ENCODE data around the gene NSUN2. TPM values are rescaled to one million over a fixed set of nuclear protein-coding genes. Genes with fewer than 3 reads are reported as not detected.

The NSUN2 gene
- total and polyA plus RNA-seq, 9 donors = 33.5 to 52.1 (median 39.3) TPM

GRCh38 chr5:6660688-6661087, 27.8 kb upstream of the NSUN2 start:
- Histone ChIP-seq H3K4me1 (ENCODE audit: insufficient read depth) (no peaks in the 10 kb centered on the region), H3K27ac (no peak overlapping the region), H3K4me3 (no peak overlapping the region), H3K36me3 (no peaks in the 10 kb centered on the region), H3K9me3 (peaks cover 0 to 4% of the 10 kb centered on the region in 2 donors), H3K27me3 (no peaks in the 10 kb centered on the region)
- 96 to 97% (median 96%) methylated on average over 3 of the region's 3 CpGs for WGBS, 3 donors
- TF ChIP-seq, protein P1, sequence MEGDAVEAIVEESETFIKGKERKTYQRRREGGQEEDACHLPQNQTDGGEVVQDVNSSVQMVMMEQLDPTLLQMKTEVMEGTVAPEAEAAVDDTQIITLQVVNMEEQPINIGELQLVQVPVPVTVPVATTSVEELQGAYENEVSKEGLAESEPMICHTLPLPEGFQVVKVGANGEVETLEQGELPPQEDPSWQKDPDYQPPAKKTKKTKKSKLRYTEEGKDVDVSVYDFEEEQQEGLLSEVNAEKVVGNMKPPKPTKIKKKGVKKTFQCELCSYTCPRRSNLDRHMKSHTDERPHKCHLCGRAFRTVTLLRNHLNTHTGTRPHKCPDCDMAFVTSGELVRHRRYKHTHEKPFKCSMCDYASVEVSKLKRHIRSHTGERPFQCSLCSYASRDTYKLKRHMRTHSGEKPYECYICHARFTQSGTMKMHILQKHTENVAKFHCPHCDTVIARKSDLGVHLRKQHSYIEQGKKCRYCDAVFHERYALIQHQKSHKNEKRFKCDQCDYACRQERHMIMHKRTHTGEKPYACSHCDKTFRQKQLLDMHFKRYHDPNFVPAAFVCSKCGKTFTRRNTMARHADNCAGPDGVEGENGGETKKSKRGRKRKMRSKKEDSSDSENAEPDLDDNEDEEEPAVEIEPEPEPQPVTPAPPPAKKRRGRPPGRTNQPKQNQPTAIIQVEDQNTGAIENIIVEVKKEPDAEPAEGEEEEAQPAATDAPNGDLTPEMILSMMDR (IDR thresholded peaks at IDR 0.05) = no peak
- no peak for TF ChIP-seq POLR2A (IDR thresholded peaks at IDR 0.05)
- TF ChIP-seq EP300 (IDR thresholded peaks at IDR 0.05) = no peak
- DNase-seq = no peak
- intact Hi-C loops (cut with DNase I) = no loop called here

DNA sequence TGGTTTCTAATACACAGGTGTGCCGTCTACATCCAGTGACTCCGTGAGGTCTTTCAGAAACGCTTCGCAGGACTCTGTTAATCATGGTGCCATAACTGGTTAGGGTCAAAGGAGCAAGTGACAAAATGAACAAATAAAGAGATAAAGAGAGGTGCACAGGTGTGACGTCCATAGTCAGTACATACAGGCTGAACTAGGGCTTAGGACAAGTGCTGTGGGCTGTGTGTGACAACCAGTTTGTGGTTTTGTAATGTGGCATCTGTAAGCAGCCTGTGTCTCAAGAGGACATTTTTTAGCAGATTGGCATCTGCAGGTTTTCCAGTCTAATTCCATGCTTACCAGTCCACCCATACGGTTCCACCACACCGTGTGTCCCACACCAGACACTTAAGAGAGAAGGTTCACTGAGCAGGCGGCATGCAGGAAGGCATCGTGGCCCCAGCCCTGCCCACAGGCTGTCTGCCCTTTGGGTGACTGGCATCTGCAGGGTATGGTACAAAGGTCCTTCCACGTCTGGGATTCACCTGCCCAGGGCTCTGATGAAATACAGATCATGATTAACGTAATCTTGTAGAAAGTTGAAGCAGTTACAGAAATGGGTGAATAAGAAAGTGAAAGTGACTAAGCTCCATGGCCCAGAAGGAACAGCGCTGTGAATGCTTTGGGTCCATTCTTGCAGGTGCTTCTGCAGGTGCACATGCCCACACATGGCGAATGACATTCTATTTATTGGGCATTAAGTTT, 27.3 kb upstream of the NSUN2 start:
- Histone ChIP-seq H3K4me3 (no peak overlapping the region), H3K4me1 (ENCODE audit: insufficient read depth) (no peaks in the 10 kb centered on the region), H3K27ac (no peak overlapping the region), H3K9me3 (peaks cover 0 to 4% of the 10 kb centered on the region in 2 donors), H3K27me3 (no peaks in the 10 kb centered on the region), H3K36me3 (no peaks in the 10 kb centered on the region)
- no peak for DNase-seq
- WGBS, 3 donors = 94 to 98% (median 96%) methylated on average over 13 of the region's 13 CpGs
- intact Hi-C loops (cut with DNase I) = loop anchor here in 1 of 4 donors (5.0 kb wide), 1 partner anchor 912 kb away; no protein-coding TSS in a partner anchor
- no peak for TF ChIP-seq EP300 (IDR thresholded peaks at IDR 0.05)
- TF ChIP-seq, protein P1 (IDR thresholded peaks at IDR 0.05) = no peak
- no peak for TF ChIP-seq POLR2A (IDR thresholded peaks at IDR 0.05)

DNA sequence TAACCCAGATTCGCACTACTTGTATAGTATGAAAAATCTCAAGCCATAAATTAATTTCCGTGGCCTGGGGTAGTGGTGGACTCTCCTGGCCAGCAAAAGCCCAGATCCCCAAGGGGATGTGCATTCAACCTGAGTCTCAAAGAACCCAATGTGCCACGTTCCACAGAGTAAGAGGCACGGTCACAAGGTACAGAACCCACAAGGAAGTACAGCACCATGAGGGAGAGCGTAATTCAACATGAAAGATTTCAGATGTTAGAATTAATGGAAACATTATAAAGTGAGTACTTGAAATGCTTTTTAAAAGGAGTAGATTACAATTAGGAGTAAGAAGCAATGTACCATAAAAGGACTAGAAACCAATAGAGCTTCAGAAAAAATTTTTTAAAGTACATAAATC, 23.8 kb upstream of the NSUN2 start:
- DNase-seq = no peak
- H3K27me3 ChIP-seq = no peaks in the 10 kb centered on the region
- WGBS, 3 donors = 96 to 99% (median 98%) methylated on average over 5 of the region's 5 CpGs
- no peak overlapping the region for H3K27ac ChIP-seq
- intact Hi-C loops (cut with DNase I) = loop anchor here in 1 of 4 donors (5.0 kb wide), 1 partner anchor 916 kb away; no protein-coding TSS in a partner anchor
- H3K4me3 ChIP-seq = no peak overlapping the region
- no peak for TF ChIP-seq EP300 (IDR thresholded peaks at IDR 0.05)
- TF ChIP-seq, protein P1 (IDR thresholded peaks at IDR 0.05) = no peak
- H3K9me3 ChIP-seq = peaks cover 0 to 4% of the 10 kb centered on the region in 2 donors
- no peaks in the 10 kb centered on the region for H3K36me3 ChIP-seq
- H3K4me1 ChIP-seq (ENCODE audit: insufficient read depth) = no peaks in the 10 kb centered on the region

DNA sequence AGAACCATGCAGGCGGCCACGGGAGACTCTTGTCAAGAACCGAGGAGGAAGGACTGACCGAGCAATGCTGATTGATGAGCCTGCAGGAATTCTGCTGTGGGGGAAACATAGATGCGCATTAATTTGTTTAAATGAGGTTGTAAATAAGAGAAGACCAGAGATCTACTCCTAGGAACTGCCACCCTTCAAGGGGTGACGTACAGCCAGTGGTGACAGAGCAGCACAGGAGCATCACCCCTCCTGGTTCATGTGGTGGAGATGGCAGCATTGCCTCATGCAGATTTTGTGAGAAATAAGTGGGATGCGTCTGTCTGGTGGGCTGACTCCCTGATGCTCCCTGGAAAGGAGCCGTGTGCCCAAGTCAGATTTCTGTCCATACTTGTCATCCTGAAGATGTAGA, 22.6 kb upstream of the NSUN2 start:
- H3K9me3 ChIP-seq = peaks cover 0 to 4% of the 10 kb centered on the region in 2 donors
- no peaks in the 10 kb centered on the region for H3K36me3 ChIP-seq
- no peaks in the 10 kb centered on the region for H3K27me3 ChIP-seq
- no peak overlapping the region for H3K4me3 ChIP-seq
- intact Hi-C loops (cut with DNase I) = loop anchor here in 1 of 4 donors (5.0 kb wide), 1 partner anchor 917 kb away; no protein-coding TSS in a partner anchor
- TF ChIP-seq, protein P1 (IDR thresholded peaks at IDR 0.05) = no peak
- no peak for TF ChIP-seq POLR2A (IDR thresholded peaks at IDR 0.05)
- no peak for TF ChIP-seq EP300 (IDR thresholded peaks at IDR 0.05)
- 96 to 97% (median 97%) methylated on average over 8 of the region's 8 CpGs for WGBS, 3 donors
- no peak overlapping the region for H3K27ac ChIP-seq
- no peak for DNase-seq
- H3K4me1 ChIP-seq (ENCODE audit: insufficient read depth) = no peaks in the 10 kb centered on the region

Measured in ovary (tissue), 9 donors.